ENCODE results near the gene PDGFA. TPM values are rescaled to one million over a fixed set of nuclear protein-coding genes. Genes with fewer than 3 reads are reported as not detected.

The PDGFA gene
- polyA plus RNA-seq, 1 donor (not counting 4 experiments of a cell fraction or from before 2014, with no cell fraction given): 14.8 TPM

- Histone ChIP-seq H3K9me3 (ENCODE audit: control insufficient read depth, low read depth, low read length) (no peaks in the 10 kb centered on the region), H3K27me3 (ENCODE audit: control insufficient read depth, extremely low read depth, insufficient read depth, low read length) (no peaks in the 10 kb centered on the region), H4K20me1 (ENCODE audit: control insufficient read depth, extremely low read depth, insufficient read depth, low read length) (no peaks in the 10 kb centered on the region), H3K79me2 (ENCODE audit: control insufficient read depth, insufficient read depth, low read length) (no peaks in the 10 kb centered on the region), H3K4me3 (ENCODE audit: control insufficient read depth in 2 of 3, extremely low read depth in 1 of 3, insufficient read depth in 2 of 3, low read depth in 1 of 3, low read length in 3 of 3) (no peak overlapping the region), H3K4me2 (ENCODE audit: control insufficient read depth, extremely low read depth, insufficient read depth, low read depth, low read length) (no peak overlapping the region), H3K9me1 (ENCODE audit: control insufficient read depth, extremely low read depth, insufficient read depth, low read length) (no peaks in the 10 kb centered on the region), H3K9ac (ENCODE audit: control insufficient read depth, extremely low read depth, insufficient read depth, low read length) (no peak overlapping the region), H2AFZ (ENCODE audit: control insufficient read depth, low read length) (no peak overlapping the region), H3K4me1 (ENCODE audit: control insufficient read depth, extremely low read depth, insufficient read depth, low read length) (no peaks in the 10 kb centered on the region), H3K27ac (ENCODE audit: control insufficient read depth, insufficient read depth, low read length) (no peak overlapping the region), H3K36me3 (ENCODE audit: control insufficient read depth in 2 of 2, extremely low read depth in 1 of 2, insufficient read depth in 2 of 2, low read length in 2 of 2) (no peaks in the 10 kb centered on the region)
- DNase-seq (ENCODE audit: low read depth, low spot score): no peak
- FAIRE-seq: no peak
- TF ChIP-seq EZH2 (IDR thresholded peaks at IDR 0.05; ENCODE audit: low read length) (no peak), CTCF (optimal IDR thresholded peaks at IDR 0.05 in 1 of 3, IDR thresholded peaks at IDR 0.05 in 1 of 3, conservative IDR thresholded peaks at IDR 0.05 in 1 of 3; ENCODE audit: extremely low read depth in 1 of 3, insufficient read depth in 2 of 3, low read length in 3 of 3) (no peak)
- dilution Hi-C loops (cut with MboI; ENCODE audit: extremely low pct_ligation_motif_present, low sequenced_read_pairs): no loop called here
These were observed 31.4 kb upstream of the PDGFA start for GRCh38 chr7:550881-551614.

GRCh38 chr7:549891-550625, 30.4 kb upstream of the PDGFA start:
- Histone ChIP-seq H3K4me2 (ENCODE audit: control insufficient read depth, extremely low read depth, insufficient read depth, low read depth, low read length) (no peak overlapping the region), H3K9ac (ENCODE audit: control insufficient read depth, extremely low read depth, insufficient read depth, low read length) (no peak overlapping the region), H3K9me3 (ENCODE audit: control insufficient read depth, low read depth, low read length) (no peaks in the 10 kb centered on the region), H3K27me3 (ENCODE audit: control insufficient read depth, extremely low read depth, insufficient read depth, low read length) (no peaks in the 10 kb centered on the region), H3K79me2 (ENCODE audit: control insufficient read depth, insufficient read depth, low read length) (no peaks in the 10 kb centered on the region), H2AFZ (ENCODE audit: control insufficient read depth, low read length) (no peak overlapping the region), H3K27ac (ENCODE audit: control insufficient read depth, insufficient read depth, low read length) (no peak overlapping the region), H3K9me1 (ENCODE audit: control insufficient read depth, extremely low read depth, insufficient read depth, low read length) (no peaks in the 10 kb centered on the region), H4K20me1 (ENCODE audit: control insufficient read depth, extremely low read depth, insufficient read depth, low read length) (no peaks in the 10 kb centered on the region), H3K36me3 (ENCODE audit: control insufficient read depth in 2 of 2, extremely low read depth in 1 of 2, insufficient read depth in 2 of 2, low read length in 2 of 2) (no peaks in the 10 kb centered on the region), H3K4me3 (ENCODE audit: control insufficient read depth in 2 of 3, extremely low read depth in 1 of 3, insufficient read depth in 2 of 3, low read depth in 1 of 3, low read length in 3 of 3) (no peak overlapping the region), H3K4me1 (ENCODE audit: control insufficient read depth, extremely low read depth, insufficient read depth, low read length) (no peaks in the 10 kb centered on the region)
- FAIRE-seq: no peak
- no peak for DNase-seq (ENCODE audit: low read depth, low spot score)
- TF ChIP-seq CTCF (optimal IDR thresholded peaks at IDR 0.05 in 1 of 3, IDR thresholded peaks at IDR 0.05 in 1 of 3, conservative IDR thresholded peaks at IDR 0.05 in 1 of 3; ENCODE audit: extremely low read depth in 1 of 3, insufficient read depth in 2 of 3, low read length in 3 of 3): no peak
- TF ChIP-seq EZH2 (IDR thresholded peaks at IDR 0.05; ENCODE audit: low read length): no peak
- dilution Hi-C loops (cut with MboI; ENCODE audit: extremely low pct_ligation_motif_present, low sequenced_read_pairs): no loop called here
